GM21723 (cell line): ENCODE results near the gene XPO5.
A peak's percentile ranks its signal among the peaks of the same experiment; 100 is the strongest.
"Not testable (repeated sequence)": the region's sequence is repeated elsewhere in the genome, so short reads cannot be mapped to it uniquely, and the experiment has no call there.

Experiments
- ATAC-seq: cut with Tn5 transposase; IDR thresholded peaks from one replicate; pipeline ENCODE4 v1.9.1; 2021; ENCODE audit warnings: mild to moderate bottlenecking, moderate library complexity; ENCODE audit not compliant: unreplicated experiment

Gene XPO5

DNA sequence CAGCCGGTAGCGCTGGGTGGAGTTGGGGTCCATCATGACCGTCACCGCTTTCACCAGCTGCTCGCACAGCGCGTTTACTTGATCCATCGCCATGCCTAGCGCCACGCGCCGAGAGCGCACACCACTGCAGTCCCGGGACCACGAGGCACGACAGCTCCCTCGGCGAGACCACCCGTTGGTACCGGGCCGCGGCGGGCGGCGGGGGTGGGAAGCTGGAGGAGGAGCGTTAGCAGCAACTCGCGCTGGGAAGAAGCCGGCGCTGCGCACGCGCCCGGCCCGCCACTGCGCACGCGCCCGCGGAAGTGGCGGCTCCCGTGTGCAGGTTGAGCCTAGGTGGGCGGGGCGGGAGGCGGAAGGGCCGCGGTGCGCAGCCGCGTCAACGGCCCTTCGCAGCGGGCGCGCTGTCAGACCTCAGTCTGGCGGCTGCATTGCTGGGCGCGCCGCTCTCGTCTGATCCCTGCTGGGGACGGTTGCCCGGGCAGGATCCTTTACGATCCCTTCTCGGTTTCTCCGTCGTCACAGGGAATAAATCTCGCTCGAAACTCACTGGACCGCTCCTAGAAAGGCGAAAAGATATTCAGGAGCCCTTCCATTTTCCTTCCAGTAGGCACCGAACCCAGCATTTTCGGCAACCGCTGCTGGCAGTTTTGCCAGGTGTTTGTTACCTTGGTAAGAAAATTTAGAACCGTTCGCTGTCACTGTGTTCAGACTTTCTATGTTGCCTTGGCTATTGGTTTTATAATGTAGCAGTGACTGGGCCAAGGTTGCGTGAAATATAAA, at the start of gene XPO5, which contains the start of gene POLH:
XPO5 (minus strand) TSS at position 267 of the 780 bp plus-strand sequence; CDS start at position 93, 174 bp downstream.
POLH (plus strand) TSS at position 414 of the 780 bp plus-strand sequence. CDS start 6,135 bp downstream, outside the sequence.
- peak; percentile 89 for ATAC-seq

- ATAC-seq: no peak
These were observed 49.7 kb upstream of the XPO5 start for GRCh38 chr6:43625393-43625992.

DNA sequence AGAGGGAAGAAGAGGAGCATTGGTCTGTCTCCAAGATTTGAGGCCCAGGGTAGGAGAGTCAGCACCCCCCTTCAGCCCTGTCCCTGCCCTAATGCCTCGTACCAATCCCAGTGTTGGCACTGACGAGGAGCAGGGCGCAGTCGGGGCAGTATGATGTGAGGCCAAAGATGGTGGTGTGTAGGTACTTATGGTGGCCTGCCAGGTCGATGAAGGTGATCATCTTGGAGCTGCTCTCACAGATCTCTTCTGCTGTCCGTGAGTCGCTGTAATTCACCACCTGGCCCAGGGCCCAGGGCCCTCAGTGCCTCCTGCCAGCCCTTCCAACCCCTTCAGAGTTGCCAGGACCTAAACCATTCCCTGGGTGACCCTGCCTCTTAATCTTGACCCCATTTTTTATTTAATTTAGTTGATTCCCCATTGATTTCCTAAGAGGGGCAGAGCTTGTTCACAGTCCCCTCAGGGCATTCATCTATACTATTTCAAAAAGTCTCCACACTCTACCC, 49.0 kb upstream of the XPO5 start:
- no peak for ATAC-seq

DNA sequence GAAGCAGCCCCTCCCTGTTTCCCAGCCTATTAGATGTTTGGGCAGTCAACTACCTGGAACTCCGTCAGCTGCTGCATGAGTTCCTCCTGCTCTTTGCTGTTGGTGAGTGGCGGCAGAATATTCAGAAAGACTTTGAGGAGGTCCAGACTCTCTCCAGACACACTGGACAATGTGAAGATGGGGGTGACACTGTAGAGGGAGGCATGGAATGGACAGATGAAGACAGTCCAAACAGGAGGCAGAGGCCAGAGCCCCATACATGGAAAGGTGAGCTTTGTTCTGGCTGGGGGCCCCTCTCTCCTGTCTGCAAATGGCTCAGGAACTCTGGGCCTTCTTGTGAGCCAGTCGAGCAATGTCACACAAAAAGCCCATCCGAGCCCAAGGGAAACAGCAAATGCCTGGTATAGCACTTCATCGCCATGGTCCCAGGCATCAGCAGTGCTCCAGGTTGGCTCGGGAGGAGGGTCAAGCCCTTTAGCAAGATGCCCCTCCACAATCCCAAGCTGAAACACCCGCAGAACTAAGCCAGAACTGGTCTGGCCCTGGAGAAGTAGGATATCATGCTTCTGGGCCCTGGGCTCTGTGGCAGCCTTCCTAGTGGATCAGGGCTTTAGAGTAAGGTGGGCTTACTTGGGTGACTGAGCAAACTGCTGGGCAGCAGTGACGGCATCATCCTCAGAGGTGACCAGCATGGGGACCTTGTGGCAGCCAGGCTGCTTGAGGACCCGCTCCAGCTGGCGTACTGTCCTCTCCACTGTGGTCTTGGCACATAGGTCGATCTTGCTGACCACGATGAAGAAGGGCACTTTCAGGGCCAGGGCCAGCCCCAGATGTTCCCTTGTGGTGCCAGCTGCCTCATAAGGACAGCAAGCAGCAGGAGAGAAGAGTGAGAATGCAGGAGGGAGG, 48.3 kb upstream of the XPO5 start:
- no peak for ATAC-seq

DNA sequence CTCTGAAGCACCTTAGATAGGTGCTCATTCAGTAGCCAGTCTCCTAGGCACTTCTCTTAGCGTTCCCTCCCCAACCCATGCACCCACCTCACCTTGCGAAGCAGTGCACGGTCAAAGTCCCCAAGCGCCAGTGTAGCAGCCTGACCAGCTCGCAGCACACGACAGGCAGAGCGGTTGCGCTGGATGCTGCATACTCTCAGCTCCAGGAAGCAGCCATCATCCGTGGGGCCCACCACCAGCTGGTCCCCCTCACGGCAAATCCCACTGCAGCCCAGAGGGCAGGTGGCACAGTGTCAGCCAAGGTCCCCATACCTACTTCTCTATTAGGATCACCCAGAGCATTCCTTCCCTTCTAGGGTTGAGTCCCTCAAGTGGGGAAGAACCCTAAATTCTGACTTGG, 46.7 kb upstream of the XPO5 start:
- no peak for ATAC-seq

GRCh38 chr6:43621836-43622180, 46.0 kb upstream of the XPO5 start:
- ATAC-seq: no peak

- ATAC-seq: no peak
These were observed 45.4 kb upstream of the XPO5 start for GRCh38 chr6:43621078-43621835.

- no peak for ATAC-seq
These were observed 41.1 kb upstream of the XPO5 start for GRCh38 chr6:43616725-43617472.

DNA sequence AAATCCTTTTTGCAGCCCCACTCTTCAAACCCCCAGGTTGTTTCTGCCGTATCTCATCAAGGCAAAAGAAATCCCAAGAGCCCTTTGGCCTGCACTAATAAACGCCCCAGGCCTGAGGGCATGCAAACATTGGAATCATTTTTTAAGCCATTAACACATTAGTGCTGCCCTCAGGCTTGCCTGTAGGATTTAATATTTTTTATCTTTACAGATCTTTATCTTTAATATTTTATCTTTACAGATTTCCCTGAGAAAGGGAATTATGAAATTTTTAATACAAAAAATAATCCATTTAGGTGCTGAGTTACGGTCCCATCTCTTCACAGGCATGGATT, 38.5 kb upstream of the XPO5 start:
- no peak for ATAC-seq

GRCh38 chr6:43613721-43614395, 38.0 kb upstream of the XPO5 start:
- ATAC-seq: no peak

DNA sequence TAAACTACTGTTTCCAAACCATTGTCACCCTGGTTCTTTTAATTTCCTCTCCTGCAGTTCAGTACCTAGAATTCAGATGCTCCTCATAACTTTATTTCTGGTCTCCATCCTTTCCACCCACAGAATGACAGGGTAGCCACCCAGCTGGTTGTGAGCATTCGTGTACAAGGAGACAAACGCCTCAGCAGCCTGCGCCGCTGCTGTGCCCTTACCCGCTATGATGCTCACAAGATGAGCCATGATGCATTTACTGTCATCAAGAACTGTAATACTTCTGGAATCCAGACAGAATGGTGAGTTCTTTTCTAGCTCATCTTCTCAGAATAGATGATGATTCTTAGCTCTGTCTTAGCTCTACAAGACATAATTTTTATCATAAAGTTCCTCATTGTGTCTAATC, 34.6 kb upstream of the XPO5 start:
- ATAC-seq: no peak

DNA sequence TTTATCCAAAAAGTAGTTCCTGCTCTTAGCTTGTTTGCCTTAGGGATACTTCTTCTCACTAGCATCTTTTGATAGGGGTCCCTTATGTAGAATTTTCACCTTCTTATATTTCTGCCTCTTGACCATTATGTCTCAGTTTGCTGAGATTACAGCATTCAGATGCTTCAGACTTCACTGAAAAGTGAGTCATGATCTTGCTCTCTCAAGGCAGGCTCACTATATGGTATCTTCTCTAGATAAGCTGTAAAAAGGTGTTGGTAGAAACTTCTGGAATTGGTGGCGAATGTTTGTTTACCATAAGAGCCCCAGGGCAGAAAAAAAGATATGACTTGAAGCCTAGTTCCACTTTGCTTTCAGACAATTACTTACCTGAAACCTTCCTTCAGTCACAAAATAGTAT, 33.6 kb upstream of the XPO5 start:
- no peak for ATAC-seq

- no peak for ATAC-seq
These were observed 33.0 kb upstream of the XPO5 start for GRCh38 chr6:43608807-43609206.

DNA sequence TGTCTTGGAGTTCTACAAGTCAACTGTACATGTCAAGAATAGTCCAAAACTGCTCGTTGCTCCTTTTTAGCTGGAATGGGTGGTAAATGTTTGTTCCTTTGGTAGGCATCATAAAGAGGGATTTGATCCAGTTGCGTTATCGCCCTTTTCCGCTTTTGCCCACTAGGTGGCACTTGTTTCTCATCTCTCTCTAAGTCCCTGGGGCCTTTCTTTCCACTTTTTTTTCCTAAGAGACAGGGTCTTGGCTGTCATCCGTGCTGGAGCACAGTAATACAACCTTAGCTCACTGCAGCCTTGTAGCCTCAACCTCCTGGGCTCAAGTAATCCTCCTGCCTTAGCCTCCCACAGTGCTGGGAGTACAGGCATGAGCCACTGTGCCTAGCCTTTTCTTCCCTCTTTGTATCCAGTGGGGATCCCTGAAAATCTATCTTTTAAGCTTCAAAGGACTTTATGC, 32.5 kb upstream of the XPO5 start:
- ATAC-seq: no peak

DNA sequence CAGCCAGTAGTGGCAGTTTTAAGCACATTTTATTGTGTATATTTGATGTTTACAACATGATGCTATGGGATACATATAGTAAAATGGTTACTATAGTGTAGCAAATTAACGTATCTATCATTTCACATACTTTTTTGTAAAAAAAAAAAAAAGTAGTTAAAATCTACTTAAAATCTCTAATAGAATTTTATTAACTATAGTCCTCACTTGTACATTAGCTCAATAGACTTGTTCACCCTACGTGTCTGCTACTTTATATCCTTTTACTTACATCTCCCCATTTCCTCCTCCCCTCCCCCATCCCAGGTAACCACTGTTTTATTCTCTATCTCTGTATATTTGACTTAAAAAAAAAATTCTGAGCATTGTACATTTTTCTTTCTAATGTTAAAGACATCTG, 30.2 kb upstream of the XPO5 start:
- no peak for ATAC-seq

GRCh38 chr6:43604174-43604573, 28.3 kb upstream of the XPO5 start:
- no peak for ATAC-seq

DNA sequence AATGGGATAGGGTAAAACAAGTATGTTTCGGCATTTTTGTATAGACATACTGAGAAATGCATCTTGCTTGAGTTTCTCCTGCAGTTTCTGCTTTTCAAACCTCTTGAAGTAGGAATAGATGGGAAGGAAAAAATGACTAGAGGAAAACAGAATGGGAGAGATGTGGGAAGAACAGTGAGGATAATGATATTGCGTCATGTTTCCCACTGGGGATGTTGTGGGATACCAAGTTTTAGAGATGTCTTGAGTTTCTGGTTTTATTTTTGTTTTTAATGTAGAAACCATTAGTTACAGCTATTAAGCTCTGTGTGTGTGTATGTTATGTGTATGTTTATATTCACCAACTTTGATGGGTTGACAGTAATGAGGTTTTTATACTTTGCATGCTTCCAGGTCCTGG, 24.8 kb upstream of the XPO5 start:
- ATAC-seq: no peak

DNA sequence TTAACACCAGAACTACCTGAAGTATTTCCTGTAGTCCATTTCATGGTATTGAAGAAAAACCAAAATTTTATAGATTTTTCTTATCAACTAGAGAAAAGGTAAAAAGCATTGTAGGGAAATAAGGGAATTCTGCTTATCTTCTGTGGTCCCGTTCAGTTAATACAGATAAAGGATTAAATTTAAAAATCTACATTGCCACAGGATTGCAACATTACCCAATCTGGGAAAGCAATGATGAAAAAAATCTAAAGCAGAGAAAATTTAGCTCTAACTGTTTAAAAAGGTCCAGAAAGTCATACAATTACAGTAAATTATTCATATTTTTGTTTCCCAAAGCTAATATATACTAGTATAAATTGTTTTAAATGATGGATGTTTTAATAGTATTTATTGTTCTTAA, 18.1 kb upstream of the XPO5 start:
- no peak for ATAC-seq

DNA sequence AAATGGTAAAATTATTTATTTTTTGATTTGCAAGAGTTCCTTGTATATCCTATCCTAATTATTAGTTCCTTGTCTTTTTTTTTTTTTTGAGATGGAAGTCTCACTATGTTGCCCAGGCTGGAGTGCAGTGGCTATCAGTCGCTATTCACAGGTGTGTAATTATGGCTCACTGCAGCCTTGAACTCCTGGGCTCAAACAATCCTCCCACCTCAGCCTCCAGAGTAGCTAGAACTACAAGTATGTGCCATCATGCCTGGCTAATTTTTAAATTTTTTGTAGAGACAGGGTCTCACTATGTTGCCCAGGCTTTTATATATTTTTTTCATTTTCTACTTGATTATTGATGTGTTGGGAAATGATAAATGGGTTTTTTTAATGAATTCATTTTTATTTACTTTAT, 13.7 kb upstream of the XPO5 start:
- ATAC-seq: not testable (repeated sequence)
